Panc1 (cell line): ENCODE results near the gene PARVG. TPM values are rescaled to one million over a fixed set of nuclear protein-coding genes. Genes with fewer than 3 reads are reported as not detected.

Experiments used
- ATAC-seq: fragments of 200-7000 bp; cut with Tn5 transposase; 2 replicates; pipeline ENCODE4 v1.9.1; 2020; ENCODE audit warnings: mild to moderate bottlenecking, moderate library complexity
- BruUV-seq: library from RNA; stranded (reverse); fragments of 400-500 nt; replicated peaks from 2 replicates; lab custom pipeline; 2021; lab: Mats Ljungman, UMichigan
- CTCF ChIA-PET: fragments of 300-600 bp; sonication (Branson Sonifier 250); formaldehyde crosslinking; loops from one replicate; lab custom pipeline; 2022; ENCODE audit warnings: antibody characterized with exemption; lab: Charles Lee
- POLR2A ChIA-PET: fragments of 300-600 bp; sonication (Branson Sonifier 250); formaldehyde crosslinking; loops from one replicate; lab custom pipeline; 2022; ENCODE audit warnings: antibody characterized with exemption; lab: Charles Lee
- DNase-seq: peaks from one replicate; pipeline ENCODE4 v3.0.0-alpha.2; 2010; ENCODE audit warnings: low read depth, low spot score
- H3K27ac ChIP-seq: 2 replicates; pipeline ENCODE4 v1.5.1; 2011; ENCODE audit warnings: mild to moderate bottlenecking, low read length, inconsistent platforms
- H3K27me3 ChIP-seq: fragments of 200-500 bp; sonication (Bioruptor generic); 2 replicates; pipeline ENCODE4 v1.6.0; 2014; ENCODE audit warnings: low read length, inconsistent platforms; ENCODE audit not compliant: control insufficient read depth, insufficient read depth
- H3K36me3 ChIP-seq: fragments of 200-500 bp; sonication (Bioruptor generic); 2 replicates; pipeline ENCODE4 v1.5.1; 2014; ENCODE audit warnings: inconsistent platforms, mild to moderate bottlenecking, low read length, moderate library complexity; ENCODE audit not compliant: control insufficient read depth, insufficient read depth
- H3K4me1 ChIP-seq: 2 replicates; pipeline ENCODE4 v1.5.1; 2011; ENCODE audit warnings: inconsistent platforms, mild to moderate bottlenecking, low read length, moderate library complexity; ENCODE audit not compliant: control insufficient read depth, insufficient read depth
- H3K4me3 ChIP-seq, 2 experiments: 2 replicates each; pipeline ENCODE4 v1.5.1; 2011 to 2012; ENCODE audit warnings: low read depth in 2 of 2, low read length in 2 of 2, mild to moderate bottlenecking in 2 of 2, inconsistent platforms in 1 of 2, moderate library complexity in 1 of 2
- H3K9me3 ChIP-seq: fragments of 200-500 bp; sonication (Bioruptor generic); 2 replicates; pipeline ENCODE4 v1.5.1; 2014; ENCODE audit warnings: low read depth, mild to moderate bottlenecking, inconsistent platforms, low read length, moderate library complexity; ENCODE audit not compliant: control insufficient read depth, insufficient read depth
- POLR2AphosphoS5 ChIP-seq: IDR thresholded peaks from 2 replicates; pipeline ENCODE4 v1.6.1; 2012; ENCODE audit warnings: mild to moderate bottlenecking, low read depth, low read length, moderate library complexity
- SIN3A ChIP-seq: IDR thresholded peaks from 2 replicates; pipeline ENCODE4 v1.6.1; 2012; ENCODE audit warnings: low read depth, mild to moderate bottlenecking, low read length, moderate library complexity, borderline replicate concordance; ENCODE audit not compliant: insufficient read depth
- TCF7L2 ChIP-seq: IDR thresholded peaks from 2 replicates; pipeline ENCODE4 v1.6.1; 2011; ENCODE audit warnings: mild to moderate bottlenecking, low read depth, low read length, inconsistent platforms
- in situ Hi-C: cut with HindIII; loops from 2 replicates; pipeline ENCODE4 v1.10.0; 2016; ENCODE audit warnings: low sequenced_read_pairs, low pct_unique_long_range_greater_than_20kb
- intact Hi-C: fragments of 100-400 bp; cut with micrococcal nuclease; formaldehyde crosslinking; loops from one replicate; pipeline ENCODE4 v1.10.0; 2022; ENCODE audit not compliant: unreplicated experiment
- total RNA-seq: library from RNA; stranded (reverse); gene quantifications from one replicate; pipeline ENCODE4 v1.2.1, GENCODE V29; 2021; ENCODE audit not compliant: unreplicated experiment
- TF ChIP-seq, protein P1 (sequence below), 2 experiments: IDR thresholded peaks; 2 replicates each; pipeline ENCODE4 v1.6.1; 2011 to 2012; ENCODE audit warnings: low read depth in 2 of 2, control low read depth in 1 of 2, low read length in 1 of 2, mild to moderate bottlenecking in 1 of 2, moderate library complexity in 1 of 2; ENCODE audit not compliant: insufficient read depth in 1 of 2
- TF ChIP-seq, protein P2 (sequence below): fragments of 450-650 bp; IDR thresholded peaks from 2 replicates; pipeline ENCODE4 v1.5.1; 2017; ENCODE audit warnings: mild to moderate bottlenecking

The PARVG gene
- total RNA-seq, 1 experiment from 2014 or later, result 0.21 TPM

DNA sequence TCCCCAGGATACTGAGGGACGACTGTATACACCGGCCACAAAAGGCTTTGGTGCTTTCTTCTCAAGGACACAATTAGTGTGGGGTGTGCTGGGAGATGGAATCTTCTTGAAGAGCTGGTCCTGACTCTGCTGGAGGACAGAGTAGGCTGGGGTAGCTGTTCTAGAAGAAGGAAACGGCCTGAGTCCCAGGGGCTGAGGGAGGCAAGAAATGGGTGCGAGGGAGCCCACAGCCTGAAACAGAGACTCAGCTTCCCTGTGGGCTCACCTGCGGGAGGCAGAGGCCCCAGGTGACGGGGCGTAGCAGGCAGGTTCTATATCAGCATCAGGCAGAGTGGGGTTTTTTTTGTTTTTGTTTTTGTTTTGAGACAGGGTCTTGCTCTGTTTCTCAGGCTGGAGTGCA, 36.6 kb downstream of the PARVG start:
- Histone ChIP-seq H3K9me3 (no peaks in the 10 kb centered on the region), H3K27me3 (no peaks in the 10 kb centered on the region), H3K4me3 (no peak overlapping the region), H3K4me1 (no peaks in the 10 kb centered on the region), H3K36me3 (no peaks in the 10 kb centered on the region), H3K27ac (no peak overlapping the region)
- intact Hi-C loops, result no loop called here
- DNase-seq, result no peak
- ATAC-seq, result no peak
- no TSS peak for BruUV-seq
- in situ Hi-C loops, result no loop called here
- TF ChIP-seq POLR2AphosphoS5, result no peak
- no peak for TF ChIP-seq TCF7L2
- ChIA-PET CTCF (interaction anchor here (0.6 kb wide), 1 partner anchor 1817 kb away, joined by 3 read pairs; no protein-coding TSS in a partner anchor), POLR2A (no interaction called here)

DNA sequence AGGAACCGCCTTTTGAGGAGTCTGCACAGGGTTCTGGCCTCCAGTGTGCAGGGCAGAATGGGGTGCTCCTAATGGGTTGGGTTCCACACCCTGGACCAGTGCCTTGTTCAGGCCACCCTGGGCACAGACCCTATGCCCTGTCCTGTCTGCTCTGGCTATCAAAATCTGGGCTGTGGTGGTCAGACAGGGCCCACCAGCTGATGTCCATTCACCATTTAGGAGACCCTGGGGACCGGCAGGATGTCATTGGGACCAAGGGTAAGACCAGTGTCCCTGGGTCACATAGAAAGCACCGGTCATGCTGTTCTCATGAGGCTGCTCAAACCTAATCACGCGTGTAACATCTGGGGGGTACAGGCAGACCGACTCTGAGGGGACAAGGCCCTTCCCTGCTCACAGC, 37.3 kb downstream of the PARVG start:
- no peak for TF ChIP-seq TCF7L2
- TF ChIP-seq, protein P1, sequence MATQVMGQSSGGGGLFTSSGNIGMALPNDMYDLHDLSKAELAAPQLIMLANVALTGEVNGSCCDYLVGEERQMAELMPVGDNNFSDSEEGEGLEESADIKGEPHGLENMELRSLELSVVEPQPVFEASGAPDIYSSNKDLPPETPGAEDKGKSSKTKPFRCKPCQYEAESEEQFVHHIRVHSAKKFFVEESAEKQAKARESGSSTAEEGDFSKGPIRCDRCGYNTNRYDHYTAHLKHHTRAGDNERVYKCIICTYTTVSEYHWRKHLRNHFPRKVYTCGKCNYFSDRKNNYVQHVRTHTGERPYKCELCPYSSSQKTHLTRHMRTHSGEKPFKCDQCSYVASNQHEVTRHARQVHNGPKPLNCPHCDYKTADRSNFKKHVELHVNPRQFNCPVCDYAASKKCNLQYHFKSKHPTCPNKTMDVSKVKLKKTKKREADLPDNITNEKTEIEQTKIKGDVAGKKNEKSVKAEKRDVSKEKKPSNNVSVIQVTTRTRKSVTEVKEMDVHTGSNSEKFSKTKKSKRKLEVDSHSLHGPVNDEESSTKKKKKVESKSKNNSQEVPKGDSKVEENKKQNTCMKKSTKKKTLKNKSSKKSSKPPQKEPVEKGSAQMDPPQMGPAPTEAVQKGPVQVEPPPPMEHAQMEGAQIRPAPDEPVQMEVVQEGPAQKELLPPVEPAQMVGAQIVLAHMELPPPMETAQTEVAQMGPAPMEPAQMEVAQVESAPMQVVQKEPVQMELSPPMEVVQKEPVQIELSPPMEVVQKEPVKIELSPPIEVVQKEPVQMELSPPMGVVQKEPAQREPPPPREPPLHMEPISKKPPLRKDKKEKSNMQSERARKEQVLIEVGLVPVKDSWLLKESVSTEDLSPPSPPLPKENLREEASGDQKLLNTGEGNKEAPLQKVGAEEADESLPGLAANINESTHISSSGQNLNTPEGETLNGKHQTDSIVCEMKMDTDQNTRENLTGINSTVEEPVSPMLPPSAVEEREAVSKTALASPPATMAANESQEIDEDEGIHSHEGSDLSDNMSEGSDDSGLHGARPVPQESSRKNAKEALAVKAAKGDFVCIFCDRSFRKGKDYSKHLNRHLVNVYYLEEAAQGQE (IDR thresholded peaks at IDR 0.05; ENCODE audit: insufficient read depth in 1 of 2, low read depth in 2 of 2, low read length in 1 of 2), result no peak
- TF ChIP-seq SIN3A, result no peak
- TF ChIP-seq POLR2AphosphoS5, result no peak
- TF ChIP-seq, protein P2, sequence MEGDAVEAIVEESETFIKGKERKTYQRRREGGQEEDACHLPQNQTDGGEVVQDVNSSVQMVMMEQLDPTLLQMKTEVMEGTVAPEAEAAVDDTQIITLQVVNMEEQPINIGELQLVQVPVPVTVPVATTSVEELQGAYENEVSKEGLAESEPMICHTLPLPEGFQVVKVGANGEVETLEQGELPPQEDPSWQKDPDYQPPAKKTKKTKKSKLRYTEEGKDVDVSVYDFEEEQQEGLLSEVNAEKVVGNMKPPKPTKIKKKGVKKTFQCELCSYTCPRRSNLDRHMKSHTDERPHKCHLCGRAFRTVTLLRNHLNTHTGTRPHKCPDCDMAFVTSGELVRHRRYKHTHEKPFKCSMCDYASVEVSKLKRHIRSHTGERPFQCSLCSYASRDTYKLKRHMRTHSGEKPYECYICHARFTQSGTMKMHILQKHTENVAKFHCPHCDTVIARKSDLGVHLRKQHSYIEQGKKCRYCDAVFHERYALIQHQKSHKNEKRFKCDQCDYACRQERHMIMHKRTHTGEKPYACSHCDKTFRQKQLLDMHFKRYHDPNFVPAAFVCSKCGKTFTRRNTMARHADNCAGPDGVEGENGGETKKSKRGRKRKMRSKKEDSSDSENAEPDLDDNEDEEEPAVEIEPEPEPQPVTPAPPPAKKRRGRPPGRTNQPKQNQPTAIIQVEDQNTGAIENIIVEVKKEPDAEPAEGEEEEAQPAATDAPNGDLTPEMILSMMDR, result no peak
- no peak overlapping the region for H3K27ac ChIP-seq
- H3K4me3 ChIP-seq, result no peak overlapping the region
- ChIA-PET CTCF (no interaction called here), POLR2A (no interaction called here)
- H3K27me3 ChIP-seq, result no peaks in the 10 kb centered on the region
- intact Hi-C loops (no loop called here), in situ Hi-C loops (no loop called here)
- BruUV-seq, result no TSS peak
- DNase-seq, result no peak
- H3K9me3 ChIP-seq, result no peaks in the 10 kb centered on the region
- no peaks in the 10 kb centered on the region for H3K36me3 ChIP-seq
- ATAC-seq, result no peak
- no peaks in the 10 kb centered on the region for H3K4me1 ChIP-seq

DNA sequence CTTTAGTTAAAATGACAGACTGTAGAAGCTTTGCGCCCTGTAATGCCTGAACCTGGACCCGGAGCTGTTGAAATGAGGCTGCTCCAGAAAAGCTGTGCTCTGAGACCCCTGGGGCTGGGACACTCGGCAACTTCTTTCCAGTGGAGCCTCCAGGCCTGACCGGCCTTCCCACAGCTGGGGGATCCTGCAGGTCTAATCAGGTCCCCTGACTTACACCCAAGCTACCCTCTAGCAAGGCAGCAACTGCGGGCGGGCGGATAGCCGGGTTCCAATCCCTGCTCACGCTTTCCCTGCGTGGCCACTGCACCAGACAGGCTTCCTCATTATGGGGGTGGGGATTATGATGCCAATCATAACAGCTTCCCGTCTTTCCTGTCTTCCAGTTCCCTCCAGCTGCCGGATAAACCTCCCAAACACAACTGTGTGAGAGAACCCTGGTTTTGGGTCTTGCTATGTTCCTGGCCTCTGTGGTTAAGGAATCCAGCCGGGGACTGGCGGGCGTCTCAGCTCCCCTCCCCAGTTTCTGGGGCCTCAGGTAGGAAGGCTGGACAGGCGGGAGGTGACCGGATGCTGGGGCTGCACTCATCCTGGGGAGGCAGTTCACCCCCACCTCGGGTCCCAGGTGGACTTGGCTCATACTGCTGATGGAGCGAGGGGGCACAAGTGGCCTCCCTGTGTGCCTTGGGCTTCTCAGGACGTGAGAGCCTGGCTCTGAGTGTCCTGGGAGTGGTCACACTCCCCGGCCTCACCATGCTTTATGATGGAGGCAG, 38.6 kb downstream of the PARVG start:
- TF ChIP-seq, protein P2, result no peak
- TF ChIP-seq, protein P1 (IDR thresholded peaks at IDR 0.05; ENCODE audit: insufficient read depth in 1 of 2, low read depth in 2 of 2, low read length in 1 of 2), result no peak
- TF ChIP-seq SIN3A (no peak), TCF7L2 (no peak), POLR2AphosphoS5 (no peak)
- Histone ChIP-seq H3K4me3 (no peak overlapping the region), H3K36me3 (no peaks in the 10 kb centered on the region), H3K27ac (no peak overlapping the region), H3K9me3 (no peaks in the 10 kb centered on the region), H3K27me3 (no peaks in the 10 kb centered on the region), H3K4me1 (no peaks in the 10 kb centered on the region)
- in situ Hi-C loops (no loop called here), intact Hi-C loops (no loop called here)
- no peak for DNase-seq
- ATAC-seq, result no peak
- ChIA-PET CTCF (no interaction called here), POLR2A (no interaction called here)
- BruUV-seq, result no TSS peak
